Heart right ventricle (tissue), 16 donors: ENCODE results near the gene MPRIP. TPM values are rescaled to one million over a fixed set of nuclear protein-coding genes. Genes with fewer than 3 reads are reported as not detected.

ENCODE experiments used
- ATAC-seq, 8 donors: fragments of 200-7000 bp; cut with Tn5 transposase; one replicate each; pipeline ENCODE4 v1.9.1; 2020; ENCODE audit warnings: mild to moderate bottlenecking in 8 of 8, moderate library complexity in 8 of 8, moderate number of reproducible peaks in 1 of 8
- DNase-seq, 2 donors: peaks; one replicate each; pipeline ENCODE4 v3.0.0-alpha.2; 2020
- H3K27ac ChIP-seq, 10 donors: fragments of 200-600 bp; sonication (generic) in 2 of 10; one replicate each; pipeline versions ENCODE4 v1.5.0 to v1.8.0; 2020 to 2022; ENCODE audit warnings: mild to moderate bottlenecking in 3 of 10
- H3K27me3 ChIP-seq, 7 donors: fragments of 200-600 bp; one replicate each; pipeline ENCODE4 v1.8.0; 2021 to 2022; ENCODE audit warnings: mild to moderate bottlenecking in 2 of 7
- H3K36me3 ChIP-seq, 9 donors: fragments of 200-600 bp; sonication (generic) in 1 of 9; one replicate each; pipeline versions ENCODE4 v1.5.0 to v1.8.0; 2020 to 2022; ENCODE audit warnings: mild to moderate bottlenecking in 2 of 9
- H3K4me1 ChIP-seq, 9 donors: fragments of 200-600 bp; sonication (generic) in 1 of 9; one replicate each; pipeline versions ENCODE4 v1.5.0 to v1.8.0; 2020 to 2022; ENCODE audit warnings: mild to moderate bottlenecking in 4 of 9
- H3K4me3 ChIP-seq, 10 donors: fragments of 200-600 bp; sonication (generic) in 2 of 10; one replicate each; pipeline versions ENCODE4 v1.5.0 to v1.8.0; 2020 to 2022; ENCODE audit warnings: mild to moderate bottlenecking in 7 of 10, moderate library complexity in 2 of 10
- H3K9me3 ChIP-seq, 11 donors: fragments of 200-600 bp in 10 of 11; sonication (generic) in 2 of 11; one replicate each; pipeline versions ENCODE4 v1.5.0 to v1.8.0; 2013 to 2022; ENCODE audit warnings: mild to moderate bottlenecking in 2 of 11, control low read depth in 1 of 11, moderate library complexity in 1 of 11
- CTCF ChIP-seq, 9 donors: fragments of 200-600 bp; sonication (generic) in 2 of 9; IDR thresholded peaks; one replicate each; pipeline versions ENCODE4 v1.5.0 to v1.8.0; 2021 to 2022; ENCODE audit warnings: antibody characterized with exemption in 9 of 9, mild to moderate bottlenecking in 5 of 9, moderate library complexity in 1 of 9
- WGBS, 2 donors: extraction: QIAGEN DNeasy Blood & Tissue Kit; methylation state at CpG; one replicate each; pipeline ENCODE4 v1.1.7; 2013; ENCODE audit warnings: inconsistent platforms in 1 of 2; 5-methylcytosine and 5-hydroxymethylcytosine counted together
- intact Hi-C, 10 donors: fragments of 100-400 bp; cut with DNase I; formaldehyde crosslinking; loops; one replicate each; pipeline versions ENCODE4 v1.11.1 to v1.14.2; 2022
- polyA plus RNA-seq, 2 donors: library from polyadenylated mRNA; stranded (reverse); fragments of 200-250 nt; gene quantifications; one replicate each; pipeline ENCODE4 v1.2.3, GENCODE V29; 2013
- total RNA-seq, 10 donors: library from RNA; stranded (reverse); fragmentation: NEBNext Ultra II Directional in 3 of 10; extraction: Animal tissue kit (Norgen Biotek cat#: 25700) in 3 of 10; gene quantifications; one replicate each; pipeline versions ENCODE4 v1.2.1 to v1.2.4, GENCODE V29; 2021 to 2023
- donor health status: Arrhythmogenic right ventricular cardiomyopathy.
- donor health status: ischemic (EF 13 %, LVEDD 7.1; RV severe dilation, severe dysfunction).
- donor health status: healthy with polysubstance abuse.
- donor health status: DM: no; HTN: yes; CAD: no.
- donor health status: DM: no; HTN: no; CAD: no.
- donor health status: ischemic (EF 25% LVEDD 6.9; RV normal size, moderate dysfunction).
- donor health status: ischemic (EF 25% LVEDD 5.7; RV mildly dilated, moderate dysfunction).
- donor health status: healthy.
- donor health status: DM: yes; HTN: yes; CAD: no.
- donor health status: Ischemic cardiomyopathy.
- donor health status: ischemic (EF 35%, LVEDD 5.7; RV mildly dilated, moderate dysfunction).
- donor health status: nonischemic (EF 11% LVEDD 7.7; RV severe dilation, severe dysfunction).
- donor health status: DM: yes; HTN: yes; CAD: no.
- donor health status: PGD.
- donor health status: ischemic (EF 29% LVEDD 5.4; RV normal size, mild dysfunction).
- donor health status: nonischemic (EF 23%, LVEDD 6.1; RV moderate dilation, normal function).

The MPRIP gene
- total and polyA plus RNA-seq, 12 donors, result 225 to 409 (median 321) TPM

- 75 to 77% methylated on average over 14 of the region's 14 CpGs for WGBS, 2 donors
- peaks cover 0 to 25% (median 3%) of the 10 kb centered on the region in 9 donors for H3K36me3 ChIP-seq
- no peaks in the 10 kb centered on the region for H3K27me3 ChIP-seq
- intact Hi-C loops, result no loop called here
- peaks cover 43 to 87% (median 57%) of the 10 kb centered on the region in 9 donors for H3K4me1 ChIP-seq
- peak overlapping the region in 5 of 10 donors; percentile 2 to 40 (median 32) for H3K27ac ChIP-seq
- no peak overlapping the region for H3K4me3 ChIP-seq
- ATAC-seq (no peak), DNase-seq (no peak)
- no peak for TF ChIP-seq CTCF (IDR thresholded peaks at IDR 0.05)
- H3K9me3 ChIP-seq, result peaks cover 0 to 8% (median 0%) of the 10 kb centered on the region in 11 donors
Measured at GRCh38 chr17:17071531-17072360, 29.5 kb downstream of the MPRIP start.

GRCh38 chr17:17072546-17072945, 30.3 kb downstream of the MPRIP start:
- TF ChIP-seq CTCF (IDR thresholded peaks at IDR 0.05), result no peak
- Histone ChIP-seq H3K27me3 (no peaks in the 10 kb centered on the region), H3K4me3 (no peak overlapping the region), H3K4me1 (peaks cover 43 to 88% (median 58%) of the 10 kb centered on the region in 9 donors), H3K36me3 (peaks cover 0 to 33% (median 4%) of the 10 kb centered on the region in 9 donors), H3K27ac (peak overlapping the region in 3 of 10 donors; percentile 35 to 74 (median 40)), H3K9me3 (peaks cover 0 to 8% (median 0%) of the 10 kb centered on the region in 11 donors)
- WGBS, 2 donors, result 84 to 85% methylated on average over 5 of the region's 5 CpGs
- intact Hi-C loops, result no loop called here
- DNase-seq (no peak), ATAC-seq (no peak)

DNA sequence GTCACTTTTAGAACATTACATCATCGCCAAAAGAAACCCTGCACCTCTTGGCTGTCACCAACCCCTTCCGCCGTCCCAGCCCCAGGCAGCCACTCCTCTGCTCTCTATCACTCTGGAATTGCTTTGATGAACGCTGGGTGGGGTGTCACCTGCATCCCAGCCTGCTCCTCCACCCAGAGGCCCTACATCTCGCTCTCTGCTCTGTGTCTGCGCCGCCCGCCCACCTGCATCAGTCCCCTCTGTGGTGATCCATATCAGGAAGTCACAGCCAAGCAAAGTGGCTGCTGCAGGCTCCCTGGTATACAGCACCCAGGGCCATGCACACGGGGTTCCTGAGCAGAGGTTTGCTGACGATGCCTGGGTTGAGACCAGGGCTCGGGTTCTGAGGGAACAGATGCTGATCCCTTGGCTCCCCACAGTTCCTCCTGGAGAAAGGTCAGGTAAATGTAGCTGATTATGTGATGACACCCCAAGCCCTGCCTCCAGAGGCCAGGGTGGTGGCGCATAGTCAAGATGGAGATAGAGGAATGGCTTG, 30.8 kb downstream of the MPRIP start:
- ATAC-seq, result peak in 6 of 8 donors; percentile 18 to 60 (median 42)
- H3K4me3 ChIP-seq, result no peak overlapping the region
- no peak for DNase-seq
- H3K27me3 ChIP-seq, result no peaks in the 10 kb centered on the region
- H3K36me3 ChIP-seq, result peaks cover 0 to 39% (median 9%) of the 10 kb centered on the region in 9 donors
- WGBS, 2 donors, result 74% methylated on average over 12 of the region's 12 CpGs
- H3K4me1 ChIP-seq, result peaks cover 45 to 93% (median 61%) of the 10 kb centered on the region in 9 donors
- intact Hi-C loops, result no loop called here
- TF ChIP-seq CTCF (IDR thresholded peaks at IDR 0.05), result no peak
- peak overlapping the region in 2 of 10 donors; percentile 40 to 74 for H3K27ac ChIP-seq
- H3K9me3 ChIP-seq, result peaks cover 0 to 8% (median 0%) of the 10 kb centered on the region in 11 donors

- 70 to 74% methylated on average over 15 of the region's 15 CpGs for WGBS, 2 donors
- peak in 4 of 8 donors; percentile 10 to 32 (median 18) for ATAC-seq
- DNase-seq, result no peak
- Histone ChIP-seq H3K4me3 (no peak overlapping the region), H3K27ac (peak overlapping the region in 5 of 10 donors; percentile 11 to 74 (median 40)), H3K36me3 (peaks cover 0 to 45% (median 16%) of the 10 kb centered on the region in 9 donors), H3K27me3 (no peaks in the 10 kb centered on the region), H3K9me3 (peaks cover 0 to 8% (median 0%) of the 10 kb centered on the region in 11 donors), H3K4me1 (peaks cover 52 to 100% (median 68%) of the 10 kb centered on the region in 9 donors)
- intact Hi-C loops, result no loop called here
- no peak for TF ChIP-seq CTCF (IDR thresholded peaks at IDR 0.05)
Measured at GRCh38 chr17:17073581-17074403, 31.5 kb downstream of the MPRIP start.
